Panc1 (cell line): ENCODE measurements around the gene WLS.

Experiments used
- CTCF ChIP-seq: fragments of 450-650 bp; IDR thresholded peaks from 2 replicates; pipeline ENCODE4 v1.5.1; 2017; ENCODE audit warnings: mild to moderate bottlenecking
- POLR2AphosphoS5 ChIP-seq: IDR thresholded peaks from 2 replicates; pipeline ENCODE4 v1.6.1; 2012; ENCODE audit warnings: mild to moderate bottlenecking, low read depth, low read length, moderate library complexity
- SIN3A ChIP-seq: IDR thresholded peaks from 2 replicates; pipeline ENCODE4 v1.6.1; 2012; ENCODE audit warnings: low read depth, mild to moderate bottlenecking, low read length, moderate library complexity, borderline replicate concordance; ENCODE audit not compliant: insufficient read depth
- TF ChIP-seq, protein P1 (sequence below), 2 experiments: IDR thresholded peaks; 2 replicates each; pipeline ENCODE4 v1.6.1; 2011 to 2012; ENCODE audit warnings: low read depth in 2 of 2, control low read depth in 1 of 2, low read length in 1 of 2, mild to moderate bottlenecking in 1 of 2, moderate library complexity in 1 of 2; ENCODE audit not compliant: insufficient read depth in 1 of 2

DNA sequence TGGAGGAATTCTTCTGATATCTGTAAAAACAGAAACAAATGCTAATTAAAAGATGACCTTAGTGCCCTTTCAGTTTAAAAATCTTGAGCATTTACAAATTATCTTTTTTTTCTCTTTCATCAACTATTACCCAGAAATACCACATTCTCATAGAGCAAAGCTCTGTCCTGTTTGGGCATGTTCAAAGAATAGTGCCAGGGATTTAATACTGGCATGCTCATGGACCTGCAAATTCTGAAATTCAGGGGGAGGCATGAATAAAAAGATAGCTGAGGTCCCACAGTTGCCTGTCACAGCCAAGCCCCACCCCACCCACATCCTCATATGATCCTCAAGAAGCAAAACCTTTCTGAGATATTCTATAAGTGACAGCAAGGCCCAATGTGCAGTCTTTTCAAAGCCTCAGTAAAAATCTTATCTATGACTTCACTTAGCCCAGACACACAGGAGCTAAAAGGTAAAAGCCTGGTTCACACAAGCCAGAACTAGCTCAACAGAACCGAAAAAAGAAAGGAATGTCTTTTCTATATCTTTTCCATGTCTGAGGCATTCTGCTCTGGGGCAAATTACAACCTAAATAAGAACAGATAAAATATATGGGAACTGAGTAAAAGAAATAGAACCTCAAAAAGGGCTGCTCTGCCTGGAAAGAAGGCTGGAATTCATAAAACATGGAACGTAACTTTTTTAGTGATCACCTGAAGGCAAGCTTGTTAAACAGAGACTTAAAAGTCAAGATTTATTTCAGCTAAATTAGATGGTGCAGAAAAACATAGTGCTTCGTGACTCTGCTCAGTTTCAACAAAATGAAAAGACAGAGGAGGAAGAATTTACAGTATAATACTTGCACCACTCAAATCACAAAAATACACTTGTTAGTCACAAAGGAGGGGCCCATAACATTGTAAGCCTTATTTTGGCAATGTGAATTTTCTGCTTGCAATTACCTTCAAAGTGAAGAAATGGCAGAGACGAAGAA lies 11.0 kb downstream of the WLS start:
- TF ChIP-seq CTCF = no peak
- no peak for TF ChIP-seq POLR2AphosphoS5
- TF ChIP-seq, protein P1, sequence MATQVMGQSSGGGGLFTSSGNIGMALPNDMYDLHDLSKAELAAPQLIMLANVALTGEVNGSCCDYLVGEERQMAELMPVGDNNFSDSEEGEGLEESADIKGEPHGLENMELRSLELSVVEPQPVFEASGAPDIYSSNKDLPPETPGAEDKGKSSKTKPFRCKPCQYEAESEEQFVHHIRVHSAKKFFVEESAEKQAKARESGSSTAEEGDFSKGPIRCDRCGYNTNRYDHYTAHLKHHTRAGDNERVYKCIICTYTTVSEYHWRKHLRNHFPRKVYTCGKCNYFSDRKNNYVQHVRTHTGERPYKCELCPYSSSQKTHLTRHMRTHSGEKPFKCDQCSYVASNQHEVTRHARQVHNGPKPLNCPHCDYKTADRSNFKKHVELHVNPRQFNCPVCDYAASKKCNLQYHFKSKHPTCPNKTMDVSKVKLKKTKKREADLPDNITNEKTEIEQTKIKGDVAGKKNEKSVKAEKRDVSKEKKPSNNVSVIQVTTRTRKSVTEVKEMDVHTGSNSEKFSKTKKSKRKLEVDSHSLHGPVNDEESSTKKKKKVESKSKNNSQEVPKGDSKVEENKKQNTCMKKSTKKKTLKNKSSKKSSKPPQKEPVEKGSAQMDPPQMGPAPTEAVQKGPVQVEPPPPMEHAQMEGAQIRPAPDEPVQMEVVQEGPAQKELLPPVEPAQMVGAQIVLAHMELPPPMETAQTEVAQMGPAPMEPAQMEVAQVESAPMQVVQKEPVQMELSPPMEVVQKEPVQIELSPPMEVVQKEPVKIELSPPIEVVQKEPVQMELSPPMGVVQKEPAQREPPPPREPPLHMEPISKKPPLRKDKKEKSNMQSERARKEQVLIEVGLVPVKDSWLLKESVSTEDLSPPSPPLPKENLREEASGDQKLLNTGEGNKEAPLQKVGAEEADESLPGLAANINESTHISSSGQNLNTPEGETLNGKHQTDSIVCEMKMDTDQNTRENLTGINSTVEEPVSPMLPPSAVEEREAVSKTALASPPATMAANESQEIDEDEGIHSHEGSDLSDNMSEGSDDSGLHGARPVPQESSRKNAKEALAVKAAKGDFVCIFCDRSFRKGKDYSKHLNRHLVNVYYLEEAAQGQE (IDR thresholded peaks at IDR 0.05; ENCODE audit: insufficient read depth in 1 of 2, low read depth in 2 of 2, low read length in 1 of 2) = no peak
- no peak for TF ChIP-seq SIN3A
